HG03175 (cell line): ENCODE data around the gene RRAD.
A peak's percentile ranks its signal among the peaks of the same experiment; 100 is the strongest.

ENCODE experiments used
- ATAC-seq: cut with Tn5 transposase; IDR thresholded peaks from one replicate; pipeline ENCODE4 v1.9.1; 2021; ENCODE audit warnings: mild to moderate bottlenecking, moderate library complexity; ENCODE audit not compliant: unreplicated experiment

The RRAD gene

DNA sequence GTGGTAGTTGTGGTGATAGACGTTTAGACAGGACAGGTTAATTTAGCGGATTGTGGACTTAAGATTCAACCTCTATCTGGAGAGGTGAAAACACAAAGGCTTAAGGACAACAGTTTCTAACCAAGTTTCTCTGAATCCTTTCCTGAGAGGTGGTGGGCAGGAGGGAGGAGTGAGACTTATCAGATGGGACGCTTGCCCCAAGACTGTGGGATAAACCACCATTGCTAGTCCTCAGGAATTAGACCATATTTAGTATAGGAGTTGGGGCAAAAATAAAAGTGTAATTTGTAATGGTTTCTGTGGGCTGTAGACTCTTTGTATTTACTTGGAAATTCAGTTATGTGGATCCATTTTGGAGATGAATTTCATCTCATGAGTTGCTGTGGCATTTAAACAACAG is 38.4 kb downstream of the RRAD start:
- no peak for ATAC-seq

DNA sequence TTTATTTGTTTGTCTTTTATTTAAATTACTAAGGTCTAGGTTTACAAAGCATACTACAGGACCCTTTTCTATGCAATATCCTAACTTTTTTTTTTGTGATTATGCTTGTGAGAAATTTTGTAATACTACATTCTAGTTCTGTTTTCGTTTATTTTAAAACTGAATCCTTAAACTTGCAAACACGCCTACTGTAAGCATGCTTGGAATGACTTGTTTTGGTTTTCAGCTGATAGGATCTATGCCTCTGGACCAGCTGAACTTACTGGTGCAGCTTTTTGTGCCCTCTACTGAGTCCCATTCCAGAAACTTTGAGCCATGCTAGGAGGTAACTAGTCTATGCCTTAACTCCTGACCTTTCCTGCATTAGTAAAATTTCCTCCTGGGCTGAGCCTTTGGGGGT is 39.0 kb downstream of the RRAD start:
- ATAC-seq: no peak

GRCh38 chr16:66885491-66885890 is 39.8 kb downstream of the RRAD start:
- ATAC-seq: no peak

- no peak for ATAC-seq
These were observed 42.6 kb downstream of the RRAD start for GRCh38 chr16:66882702-66883101.

GRCh38 chr16:66881964-66882508 is 43.3 kb downstream of the RRAD start:
- no peak for ATAC-seq

- ATAC-seq: no peak
These were observed 43.8 kb downstream of the RRAD start for GRCh38 chr16:66881560-66881959.

- peak; percentile 4 for ATAC-seq
These were observed 44.3 kb downstream of the RRAD start for GRCh38 chr16:66881014-66881417.

GRCh38 chr16:66880288-66881013 is 44.9 kb downstream of the RRAD start, which contains the start of gene PDP2:
Gene PDP2, plus strand, starts transcription at chr16:66880515. Its CDS starts 3,770 bp downstream, at chr16:66884285.
- ATAC-seq: peak; percentile 96

GRCh38 chr16:66878067-66878466 is 47.3 kb downstream of the RRAD start:
- peak; percentile 23 for ATAC-seq

DNA sequence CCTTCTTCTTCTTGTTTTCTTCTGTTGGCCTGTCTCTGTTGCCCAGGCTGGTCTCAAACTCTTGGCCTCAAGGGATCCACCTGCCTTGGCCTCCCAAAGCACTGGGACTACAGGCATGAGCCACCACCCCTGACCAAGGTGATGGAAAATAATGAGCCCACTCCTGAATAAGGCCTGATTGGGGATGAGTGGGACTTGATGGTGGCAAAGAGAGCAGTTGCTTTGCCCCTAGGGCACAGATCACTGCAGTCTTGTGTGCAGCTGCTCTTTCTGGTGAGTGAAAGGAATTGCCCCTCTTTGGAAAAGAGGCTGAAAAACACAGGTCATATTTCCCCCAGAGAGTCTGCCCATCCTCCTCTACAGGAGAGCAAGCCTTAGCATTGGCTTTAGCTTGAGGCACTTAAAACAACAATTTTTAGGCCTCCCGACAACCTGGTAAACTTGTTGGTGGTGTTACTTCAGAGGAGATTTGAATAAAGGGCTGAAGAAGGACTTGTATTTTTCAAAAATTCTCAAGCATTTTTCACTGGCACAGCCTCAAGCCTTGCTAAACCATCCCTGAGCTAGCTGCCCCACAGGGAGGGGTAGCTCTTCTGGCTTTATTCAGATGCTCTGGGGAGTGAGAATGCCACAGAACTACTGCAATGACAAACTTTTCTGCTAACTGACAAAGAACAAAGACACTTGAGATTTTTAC is 51.1 kb downstream of the RRAD start:
- ATAC-seq: no peak

DNA sequence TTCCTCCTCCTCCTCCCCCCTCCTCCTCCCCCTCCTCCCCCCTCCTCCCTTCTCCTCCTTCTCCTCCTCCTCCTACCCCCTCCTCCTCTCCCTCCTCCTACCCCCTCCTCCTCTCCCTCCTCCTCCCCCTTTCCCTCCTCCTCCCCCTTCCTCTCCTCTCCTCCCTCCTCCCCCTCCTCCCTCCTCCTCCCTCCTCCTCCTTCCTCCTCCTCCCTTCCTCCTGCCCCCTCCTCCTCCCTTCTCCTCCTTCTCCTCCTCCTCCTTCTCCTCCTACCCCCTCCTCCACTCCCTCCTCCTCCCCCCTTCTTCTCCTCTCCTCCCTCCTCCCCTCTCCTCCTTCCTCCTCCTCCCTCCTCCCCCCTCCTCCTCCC is 51.7 kb downstream of the RRAD start:
- no peak for ATAC-seq

DNA sequence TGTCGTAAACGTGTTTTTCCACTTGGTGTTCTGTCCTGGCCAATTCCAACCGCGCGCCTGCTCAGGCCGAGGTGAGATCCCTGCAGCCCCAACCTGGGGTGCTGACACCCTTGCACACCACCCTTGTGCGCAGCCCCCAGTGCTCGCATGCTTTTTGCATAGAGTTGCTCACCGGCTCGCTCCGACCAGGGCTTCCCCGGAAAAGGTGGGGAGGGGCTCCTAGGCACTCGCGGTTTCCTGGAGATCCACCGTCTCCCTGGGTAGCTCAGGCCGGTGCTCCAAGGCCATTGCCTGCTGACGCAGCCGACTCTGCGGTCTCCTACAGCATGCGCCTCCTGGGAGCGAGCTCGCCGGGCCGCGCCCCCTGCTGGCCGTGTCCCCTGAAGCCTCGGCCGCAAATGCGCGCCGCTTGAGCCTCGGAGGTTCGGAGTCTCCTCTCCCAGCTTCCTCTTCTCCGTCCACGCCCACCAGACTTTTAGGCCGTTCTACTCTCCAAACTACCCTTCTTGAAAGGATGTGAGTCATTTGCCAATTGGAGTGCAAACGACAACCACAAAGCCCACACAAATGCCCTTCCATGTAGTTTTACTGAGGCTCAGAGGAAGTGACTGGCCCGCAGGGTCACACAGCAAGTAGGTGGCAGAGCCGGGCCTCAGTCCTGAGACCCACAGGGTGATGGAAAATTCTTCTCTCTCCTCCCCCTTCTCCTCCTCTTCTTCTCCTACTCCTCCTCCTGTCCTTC is 52.2 kb downstream of the RRAD start:
- peak; percentile 86 for ATAC-seq

DNA sequence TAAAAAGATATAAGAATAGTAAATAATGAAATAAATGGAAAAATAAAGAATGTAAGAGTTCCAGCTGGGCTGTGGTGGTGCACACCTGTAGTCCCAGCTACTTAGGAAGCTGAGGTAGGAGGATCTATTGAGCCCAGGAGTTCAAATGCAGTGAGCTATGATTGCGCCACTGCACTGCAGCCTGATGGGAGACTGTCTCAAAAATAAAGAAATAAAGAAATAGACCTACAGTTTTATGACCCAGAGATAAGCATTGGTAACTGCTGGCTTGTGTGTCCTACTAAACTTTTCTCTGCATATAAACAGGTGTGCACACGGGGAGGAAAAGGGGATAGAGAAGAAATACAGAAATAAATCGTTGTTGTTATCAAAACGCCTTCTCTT is 52.8 kb downstream of the RRAD start:
- no peak for ATAC-seq

DNA sequence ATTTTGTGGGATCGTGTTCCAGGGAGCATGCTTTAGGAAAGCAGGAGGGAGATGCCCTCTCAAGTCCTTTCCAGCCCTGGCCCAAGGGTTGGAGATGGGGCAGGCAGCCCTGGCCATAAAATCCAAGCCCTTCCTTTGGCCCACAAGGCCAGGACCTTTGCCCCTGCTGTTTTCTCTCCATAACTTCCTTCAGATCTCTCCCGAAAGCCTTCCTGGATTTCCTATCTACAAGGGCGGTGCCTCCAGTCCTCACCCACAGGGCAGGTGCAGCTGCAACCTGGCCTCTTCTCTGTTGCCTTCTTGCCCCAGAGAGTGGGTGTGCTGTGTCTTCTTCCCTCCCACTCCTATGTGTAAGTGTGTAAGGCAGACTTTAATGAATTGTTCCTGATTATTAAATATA is 53.5 kb downstream of the RRAD start:
- ATAC-seq: no peak
